Skeletal muscle tissue (tissue), 4 donors: ENCODE measurements around the gene NFIB. TPM values are rescaled to one million over a fixed set of nuclear protein-coding genes. Genes with fewer than 3 reads are reported as not detected.

Source experiments
- H3K27ac ChIP-seq: one replicate; pipeline ENCODE4 v1.7.0; 2013; ENCODE audit warnings: mild to moderate bottlenecking, low read depth, low read length, inconsistent platforms
- H3K27me3 ChIP-seq, 3 donors: one replicate each; pipeline ENCODE4 v1.7.0; 2013; ENCODE audit warnings: low read length in 3 of 3; ENCODE audit not compliant: control insufficient read depth in 3 of 3, insufficient read depth in 3 of 3
- H3K36me3 ChIP-seq, 3 donors: one replicate each; pipeline ENCODE4 v1.7.0; 2013; ENCODE audit warnings: low read length in 3 of 3; ENCODE audit not compliant: control insufficient read depth in 3 of 3, insufficient read depth in 3 of 3
- H3K4me1 ChIP-seq, 3 donors: one replicate each; pipeline ENCODE4 v1.7.0; 2013; ENCODE audit warnings: low read length in 3 of 3, mild to moderate bottlenecking in 3 of 3; ENCODE audit not compliant: control insufficient read depth in 3 of 3, insufficient read depth in 3 of 3
- H3K4me3 ChIP-seq, 3 donors: one replicate each; pipeline ENCODE4 v1.7.0; 2013; ENCODE audit warnings: low read length in 3 of 3
- H3K9ac ChIP-seq, 3 donors: one replicate each; pipeline ENCODE4 v1.7.0; 2013; ENCODE audit warnings: low read length in 3 of 3, mild to moderate bottlenecking in 3 of 3, moderate library complexity in 2 of 3, low read depth in 1 of 3
- H3K9me3 ChIP-seq, 3 donors: one replicate each; pipeline ENCODE4 v1.7.0; 2013; ENCODE audit warnings: low read length in 3 of 3; ENCODE audit not compliant: control insufficient read depth in 3 of 3
- total RNA-seq: library from RNA; depleted of rRNA; stranded (reverse); fragments of >200 nt; gene quantifications from one replicate; pipeline ENCODE4 v1.2.3, GENCODE V29; 2014
- donor health status: Osteomylitis.

NFIB gene
- total RNA-seq, 1 donor from 2014 or later, result 95.0 TPM

DNA sequence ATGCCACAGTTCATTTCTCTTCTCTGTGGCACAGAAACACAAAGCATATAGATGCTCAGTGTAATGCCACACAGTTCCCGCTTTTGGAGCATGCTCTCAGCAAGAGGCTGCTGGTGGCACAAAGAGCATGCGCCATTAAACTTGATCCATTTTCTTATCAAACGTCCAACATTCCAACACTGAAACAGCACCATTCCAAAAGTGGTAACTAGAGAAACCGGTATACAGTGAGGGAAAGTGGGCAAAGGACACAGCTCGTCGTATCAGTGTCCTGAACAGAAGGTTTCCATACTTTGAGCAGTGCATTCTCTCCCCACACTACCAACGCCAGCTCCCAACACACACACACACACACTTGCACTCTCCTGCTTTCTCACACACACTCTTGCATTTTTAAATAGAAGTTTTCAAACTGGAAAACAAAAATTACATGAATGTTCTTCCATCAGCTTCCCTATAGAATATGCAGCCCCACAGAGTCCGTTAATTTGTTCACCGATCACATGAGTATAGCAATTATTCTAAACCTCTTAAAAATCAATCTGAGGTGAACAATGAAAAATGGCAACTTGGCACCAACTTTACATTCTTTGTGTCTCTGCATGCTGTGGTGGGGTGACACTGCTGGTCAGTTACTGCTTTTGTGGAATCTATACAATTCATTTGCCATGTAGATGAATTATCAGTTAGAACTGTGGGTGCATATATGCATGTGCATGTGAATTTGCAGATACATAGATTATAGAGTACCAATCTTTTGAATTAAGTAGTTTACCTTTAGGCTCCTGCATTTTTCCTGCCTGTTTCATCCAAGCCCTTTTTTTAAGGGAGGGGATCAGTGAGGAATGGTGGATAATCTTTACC lies 5.7 kb downstream of the NFIB start:
- H3K9me3 ChIP-seq, result no peaks in the 10 kb centered on the region
- peak overlapping the region; percentile 55 to 73 (median 57) for H3K9ac ChIP-seq
- H3K4me3 ChIP-seq, result peak overlapping the region; percentile 41 to 86 (median 65)
- peak overlapping the region; percentile 57 for H3K27ac ChIP-seq
- no peaks in the 10 kb centered on the region for H3K27me3 ChIP-seq
- H3K36me3 ChIP-seq, result peaks cover 0 to 6% (median 3%) of the 10 kb centered on the region in 3 donors
- peaks cover 25 to 46% (median 39%) of the 10 kb centered on the region in 3 donors for H3K4me1 ChIP-seq

- no peaks in the 10 kb centered on the region for H3K9me3 ChIP-seq
- peaks cover 0 to 6% (median 3%) of the 10 kb centered on the region in 3 donors for H3K36me3 ChIP-seq
- peak overlapping the region; percentile 59 to 86 (median 61) for H3K4me3 ChIP-seq
- no peaks in the 10 kb centered on the region for H3K27me3 ChIP-seq
- H3K9ac ChIP-seq, result peak overlapping the region; percentile 64 to 73 (median 71)
- peak overlapping the region; percentile 62 for H3K27ac ChIP-seq
- H3K4me1 ChIP-seq, result peaks cover 33 to 56% (median 50%) of the 10 kb centered on the region in 3 donors
Measured at GRCh38 chr9:14306672-14307660, 7.0 kb downstream of the NFIB start.

- Histone ChIP-seq H3K27ac (peak overlapping the region; percentile 62), H3K27me3 (no peaks in the 10 kb centered on the region), H3K9me3 (no peaks in the 10 kb centered on the region), H3K4me1 (peaks cover 38 to 59% (median 54%) of the 10 kb centered on the region in 3 donors), H3K9ac (peak overlapping the region in 2 of 3 donors; percentile 64 to 71), H3K36me3 (peaks cover 0 to 6% (median 3%) of the 10 kb centered on the region in 3 donors), H3K4me3 (peak overlapping the region in 1 of 3 donors; percentile 59)
Measured at GRCh38 chr9:14306188-14306587, 7.8 kb downstream of the NFIB start.

DNA sequence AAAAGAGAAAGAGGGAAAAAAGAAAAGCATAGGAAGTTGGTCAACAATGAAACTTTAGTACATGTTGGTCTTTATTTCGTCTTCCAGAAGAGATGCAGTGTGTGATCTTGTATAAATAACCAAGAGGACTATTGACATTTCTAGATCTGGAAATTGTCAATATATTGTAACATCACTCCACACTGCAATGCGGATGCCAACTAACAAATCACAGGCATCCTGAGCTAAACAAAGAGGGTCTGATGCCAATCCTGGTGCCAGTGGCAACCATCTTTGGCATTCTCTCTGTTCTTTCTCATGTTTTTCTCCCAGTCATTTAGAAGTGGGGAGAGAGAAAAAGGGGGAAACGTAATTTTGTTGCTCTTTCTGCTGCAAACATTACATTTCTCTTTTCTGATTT lies 9.7 kb downstream of the NFIB start:
- H3K36me3 ChIP-seq, result peaks cover 0 to 6% (median 3%) of the 10 kb centered on the region in 3 donors
- H3K27ac ChIP-seq, result peak overlapping the region; percentile 21
- H3K4me1 ChIP-seq, result peaks cover 47 to 64% (median 55%) of the 10 kb centered on the region in 3 donors
- H3K4me3 ChIP-seq, result peak overlapping the region in 1 of 3 donors; percentile 18
- no peaks in the 10 kb centered on the region for H3K9me3 ChIP-seq
- H3K9ac ChIP-seq, result no peak overlapping the region
- no peaks in the 10 kb centered on the region for H3K27me3 ChIP-seq

- peak overlapping the region in 1 of 3 donors; percentile 29 for H3K4me3 ChIP-seq
- H3K4me1 ChIP-seq, result peaks cover 50 to 64% (median 56%) of the 10 kb centered on the region in 3 donors
- no peaks in the 10 kb centered on the region for H3K9me3 ChIP-seq
- peak overlapping the region; percentile 21 for H3K27ac ChIP-seq
- H3K27me3 ChIP-seq, result no peaks in the 10 kb centered on the region
- H3K9ac ChIP-seq, result peak overlapping the region in 1 of 3 donors; percentile 3
- peaks cover 0 to 6% (median 3%) of the 10 kb centered on the region in 3 donors for H3K36me3 ChIP-seq
Measured at GRCh38 chr9:14303521-14303920, 10.4 kb downstream of the NFIB start.

- no peaks in the 10 kb centered on the region for H3K27me3 ChIP-seq
- H3K27ac ChIP-seq, result no peak overlapping the region
- peak overlapping the region in 2 of 3 donors; percentile 17 to 44 for H3K4me3 ChIP-seq
- H3K9ac ChIP-seq, result peak overlapping the region in 1 of 3 donors; percentile 33
- peaks cover 49 to 65% (median 54%) of the 10 kb centered on the region in 3 donors for H3K4me1 ChIP-seq
- peaks cover 0 to 6% (median 3%) of the 10 kb centered on the region in 3 donors for H3K36me3 ChIP-seq
- H3K9me3 ChIP-seq, result no peaks in the 10 kb centered on the region
Measured at GRCh38 chr9:14303100-14303499, 10.8 kb downstream of the NFIB start.

GRCh38 chr9:14302405-14302804 lies 11.5 kb downstream of the NFIB start:
- H3K36me3 ChIP-seq, result peaks cover 0 to 6% (median 3%) of the 10 kb centered on the region in 3 donors
- H3K9me3 ChIP-seq, result no peaks in the 10 kb centered on the region
- H3K4me1 ChIP-seq, result peaks cover 44 to 59% (median 48%) of the 10 kb centered on the region in 3 donors
- no peaks in the 10 kb centered on the region for H3K27me3 ChIP-seq
- H3K27ac ChIP-seq, result peak overlapping the region; percentile 19
- no peak overlapping the region for H3K4me3 ChIP-seq
- peak overlapping the region in 2 of 3 donors; percentile 2 to 33 for H3K9ac ChIP-seq

- Histone ChIP-seq H3K27ac (no peak overlapping the region), H3K4me1 (peaks cover 42 to 57% (median 49%) of the 10 kb centered on the region in 3 donors), H3K9ac (peak overlapping the region in 2 of 3 donors; percentile 14 to 25), H3K27me3 (no peaks in the 10 kb centered on the region), H3K4me3 (peak overlapping the region in 1 of 3 donors; percentile 3), H3K9me3 (no peaks in the 10 kb centered on the region), H3K36me3 (no peaks in the 10 kb centered on the region)
Measured at GRCh38 chr9:14301583-14302021, 12.3 kb downstream of the NFIB start.

DNA sequence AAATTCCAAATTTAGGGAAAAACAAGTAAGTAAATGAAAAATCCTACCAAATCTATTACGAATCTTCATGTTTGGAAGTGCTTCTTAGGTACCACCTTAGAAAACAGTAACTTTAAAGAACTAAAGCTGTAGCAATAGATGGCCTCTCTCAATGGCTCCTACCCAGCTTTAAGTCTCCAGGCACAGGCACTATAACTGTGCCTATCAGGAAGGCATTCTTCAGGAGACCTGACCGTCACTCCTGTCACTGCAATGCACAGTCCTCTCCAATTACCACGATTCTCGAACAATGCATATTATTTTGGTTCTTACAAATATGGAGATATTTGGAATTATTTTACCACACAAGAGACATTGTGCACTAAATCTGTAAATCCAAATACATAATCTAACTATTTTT lies 12.9 kb downstream of the NFIB start:
- Histone ChIP-seq H3K9ac (peak overlapping the region in 2 of 3 donors; percentile 25 to 58), H3K4me3 (peak overlapping the region in 2 of 3 donors; percentile 10 to 25), H3K4me1 (peaks cover 46 to 58% (median 54%) of the 10 kb centered on the region in 3 donors), H3K36me3 (no peaks in the 10 kb centered on the region), H3K27me3 (no peaks in the 10 kb centered on the region), H3K27ac (peak overlapping the region; percentile 4), H3K9me3 (no peaks in the 10 kb centered on the region)
